PC-9 (cell line): Measurements from ENCODE around the gene SKI. TPM values are rescaled to one million over a fixed set of nuclear protein-coding genes. Genes with fewer than 3 reads are reported as not detected.

Experiments
- BruUV-seq: library from RNA; stranded (reverse); fragments of 400-500 nt; replicated peaks from 2 replicates; lab custom pipeline; 2021; lab: Mats Ljungman, UMichigan
- CTCF ChIA-PET: fragments of 300-600 bp; sonication (Branson Sonifier 250); formaldehyde crosslinking; loops from one replicate; lab custom pipeline; 2022; ENCODE audit warnings: antibody characterized with exemption; lab: Charles Lee
- POLR2A ChIA-PET: fragments of 300-600 bp; sonication (Branson Sonifier 250); formaldehyde crosslinking; loops from one replicate; lab custom pipeline; 2022; ENCODE audit warnings: antibody characterized with exemption; ENCODE audit not compliant: unreplicated experiment; lab: Charles Lee
- DNase-seq, 2 experiments: peaks; one replicate each; pipeline versions ENCODE4 v3.0.0 to v3.0.0-alpha.2; 2015 to 2022; ENCODE audit warnings: mixed read lengths in 1 of 2
- H2AFZ ChIP-seq: fragments of 200-600 bp; sonication (generic); 2 replicates; pipeline ENCODE4 v1.8.1; 2017; ENCODE audit warnings: antibody characterized with exemption
- H3F3A ChIP-seq: fragments of 200-600 bp; sonication (generic); 2 replicates; pipeline ENCODE4 v1.8.1; 2017; ENCODE audit warnings: antibody characterized with exemption, mild to moderate bottlenecking, low read depth; ENCODE audit not compliant: insufficient read depth
- H3K27ac ChIP-seq: fragments of 200-600 bp; sonication (generic); 2 replicates; pipeline ENCODE4 v1.6.1; 2016; ENCODE audit warnings: mixed run types
- H3K27me3 ChIP-seq: fragments of 200-600 bp; sonication (generic); 2 replicates; pipeline ENCODE4 v1.6.1; 2016; ENCODE audit warnings: low read depth, mixed run types; ENCODE audit not compliant: insufficient read depth
- H3K36me3 ChIP-seq: fragments of 200-600 bp; sonication (generic); 2 replicates; pipeline ENCODE4 v1.6.1; 2016; ENCODE audit warnings: low read depth, mixed run types
- H3K4me1 ChIP-seq: fragments of 200-600 bp; sonication (generic); replicated peaks from 2 replicates; pipeline ENCODE4 v1.6.1; 2016; ENCODE audit warnings: mixed run types; ENCODE audit not compliant: insufficient read depth
- H3K4me2 ChIP-seq: fragments of 200-600 bp; sonication (generic); 2 replicates; pipeline ENCODE4 v1.6.1; 2017; ENCODE audit warnings: mixed run types
- H3K4me3 ChIP-seq: fragments of 200-600 bp; sonication (generic); 2 replicates; pipeline ENCODE4 v1.6.1; 2016; ENCODE audit warnings: mixed run types
- H3K79me2 ChIP-seq: fragments of 200-600 bp; sonication (generic); 2 replicates; pipeline ENCODE4 v1.6.1; 2017; ENCODE audit warnings: low read depth, mixed run types
- H3K9me2 ChIP-seq: fragments of 200-600 bp; sonication (generic); 2 replicates; pipeline ENCODE4 v1.8.1; 2017; ENCODE audit warnings: mild to moderate bottlenecking; ENCODE audit not compliant: insufficient read depth
- H3K9me3 ChIP-seq: fragments of 200-600 bp; sonication (generic); 2 replicates; pipeline ENCODE4 v1.8.1; 2016; ENCODE audit warnings: low read depth; ENCODE audit not compliant: insufficient read depth
- H4K20me1 ChIP-seq: fragments of 200-600 bp; sonication (generic); 2 replicates; pipeline ENCODE4 v1.8.1; 2017; ENCODE audit not compliant: insufficient read depth
- CTCF ChIP-seq: fragments of 200-600 bp; sonication (generic); conservative IDR thresholded peaks from 2 replicates; pipeline ENCODE4 v1.6.1; 2017; ENCODE audit warnings: mixed run types, antibody characterized with exemption, mild to moderate bottlenecking, moderate library complexity
- EZH2 ChIP-seq: fragments of 200-600 bp; sonication (generic); IDR thresholded peaks from 2 replicates; pipeline ENCODE4 v1.8.0; 2017; ENCODE audit warnings: antibody characterized with exemption, low read depth
- intact Hi-C: fragments of 100-400 bp; cut with micrococcal nuclease; formaldehyde crosslinking; loops from one replicate; pipeline ENCODE4 v1.10.0; 2022; ENCODE audit not compliant: unreplicated experiment
- total RNA-seq: library from RNA; stranded (reverse); gene quantifications from 2 replicates; pipeline ENCODE4 v1.2.3, GENCODE V29; 2021

The SKI gene
- total RNA-seq, 1 experiment from 2014 or later, result 36.2 TPM

- no peaks in the 10 kb centered on the region for H4K20me1 ChIP-seq
- intact Hi-C loops, result no loop called here
- H3K9me2 ChIP-seq, result no peaks in the 10 kb centered on the region
- BruUV-seq, result no TSS peak
- POLR2A ChIA-PET, result no interaction called here
- TF ChIP-seq EZH2 (no peak), CTCF (no peak)
- no peaks in the 10 kb centered on the region for H3K79me2 ChIP-seq
- DNase-seq, result no peak
- no peak overlapping the region for H2AFZ ChIP-seq
- H3K9me3 ChIP-seq, result no peaks in the 10 kb centered on the region
- H3K4me1 ChIP-seq, result no peaks in the 10 kb centered on the region
- H3F3A ChIP-seq, result 0 out of 2 replicates have a peak, but pooled peaks cover 6% of the 10 kb centered on the region
- H3K27me3 ChIP-seq, result no peaks in the 10 kb centered on the region
- no peak overlapping the region for H3K27ac ChIP-seq
- H3K4me2 ChIP-seq, result no peak overlapping the region
- CTCF ChIA-PET, result no interaction called here
- H3K36me3 ChIP-seq, result no peaks in the 10 kb centered on the region
- no peak overlapping the region for H3K4me3 ChIP-seq
Observed at GRCh38 chr1:2180297-2181245, 47.5 kb upstream of the SKI start.

GRCh38 chr1:2181271-2181670 is 46.8 kb upstream of the SKI start:
- no peak for DNase-seq
- no peaks in the 10 kb centered on the region for H3K79me2 ChIP-seq
- H3K27me3 ChIP-seq, result no peaks in the 10 kb centered on the region
- 0 out of 2 replicates have a peak, but pooled peaks cover 6% of the 10 kb centered on the region for H3F3A ChIP-seq
- intact Hi-C loops, result no loop called here
- no peaks in the 10 kb centered on the region for H3K4me1 ChIP-seq
- H3K9me2 ChIP-seq, result no peaks in the 10 kb centered on the region
- POLR2A ChIA-PET, result no interaction called here
- no TSS peak for BruUV-seq
- no peak overlapping the region for H2AFZ ChIP-seq
- no peaks in the 10 kb centered on the region for H3K9me3 ChIP-seq
- no peak overlapping the region for H3K4me2 ChIP-seq
- no peak overlapping the region for H3K4me3 ChIP-seq
- H3K27ac ChIP-seq, result no peak overlapping the region
- TF ChIP-seq CTCF (no peak), EZH2 (no peak)
- CTCF ChIA-PET, result no interaction called here
- H3K36me3 ChIP-seq, result no peaks in the 10 kb centered on the region
- H4K20me1 ChIP-seq, result no peaks in the 10 kb centered on the region; the same call in 1 of the 2 replicates

- Histone ChIP-seq H3K4me1 (no peaks in the 10 kb centered on the region), H3F3A (0 out of 2 replicates have a peak, but pooled peaks cover 6% of the 10 kb centered on the region), H3K4me3 (no peak overlapping the region), H4K20me1 (no peaks in the 10 kb centered on the region; the same call in 1 of the 2 replicates), H3K27ac (no peak overlapping the region), H3K79me2 (no peaks in the 10 kb centered on the region), H3K9me3 (no peaks in the 10 kb centered on the region), H2AFZ (no peak overlapping the region), H3K36me3 (no peaks in the 10 kb centered on the region), H3K27me3 (no peaks in the 10 kb centered on the region), H3K4me2 (no peak overlapping the region), H3K9me2 (no peaks in the 10 kb centered on the region)
- CTCF ChIA-PET, result no interaction called here
- BruUV-seq, result no TSS peak
- intact Hi-C loops, result no loop called here
- TF ChIP-seq CTCF (no peak), EZH2 (no peak)
- POLR2A ChIA-PET, result no interaction called here
- DNase-seq, result no peak
Observed at GRCh38 chr1:2181752-2182151, 46.4 kb upstream of the SKI start.
